HEK293T (cell line): ENCODE results near the gene RAE1.

Experiments used
- ARNT ChIP-seq: fragments of 450-650 bp; IDR thresholded peaks from 2 replicates; pipeline ENCODE4 v1.6.1; 2017; ENCODE audit warnings: mild to moderate bottlenecking
- BHLHE40 ChIP-seq: fragments of 450-650 bp; IDR thresholded peaks from 2 replicates; pipeline ENCODE4 v1.6.1; 2016; ENCODE audit warnings: mild to moderate bottlenecking, moderate library complexity, borderline replicate concordance
- CTBP1 ChIP-seq: fragments of 450-650 bp; IDR thresholded peaks from 2 replicates; pipeline ENCODE4 v1.6.1; 2016; ENCODE audit warnings: borderline replicate concordance
- ELF4 ChIP-seq: fragments of 450-650 bp; IDR thresholded peaks from 2 replicates; pipeline ENCODE4 v1.6.1; 2017; ENCODE audit warnings: antibody characterized with exemption
- FOXA1 ChIP-seq: fragments of 450-650 bp; IDR thresholded peaks from 2 replicates; pipeline ENCODE4 v1.6.1; 2016; ENCODE audit warnings: mild to moderate bottlenecking
- FOXK2 ChIP-seq: fragments of 450-650 bp; IDR thresholded peaks from 2 replicates; pipeline ENCODE4 v1.6.1; 2016; ENCODE audit warnings: mild to moderate bottlenecking
- FOXM1 ChIP-seq: fragments of 450-650 bp; IDR thresholded peaks from 2 replicates; pipeline ENCODE4 v1.6.1; 2017; ENCODE audit warnings: mild to moderate bottlenecking, borderline replicate concordance
- HDGF ChIP-seq: fragments of 450-650 bp; IDR thresholded peaks from 2 replicates; pipeline ENCODE4 v1.6.1; 2017; ENCODE audit warnings: antibody characterized with exemption, borderline replicate concordance
- L3MBTL2 ChIP-seq: fragments of 450-650 bp; conservative IDR thresholded peaks from 2 replicates; pipeline ENCODE4 v1.6.1; 2016; ENCODE audit warnings: mild to moderate bottlenecking
- PKNOX1 ChIP-seq: fragments of 450-650 bp; IDR thresholded peaks from 2 replicates; pipeline ENCODE4 v1.6.1; 2016
- SP1 ChIP-seq: fragments of 450-650 bp; IDR thresholded peaks from 2 replicates; pipeline ENCODE4 v1.6.1; 2017
- SUZ12 ChIP-seq: fragments of 450-650 bp; IDR thresholded peaks from 2 replicates; pipeline ENCODE4 v1.6.1; 2016; ENCODE audit warnings: mild to moderate bottlenecking
- TARDBP ChIP-seq: fragments of 450-650 bp; IDR thresholded peaks from 2 replicates; pipeline ENCODE4 v1.6.1; 2016
- ZNF384 ChIP-seq: fragments of 450-650 bp; IDR thresholded peaks from 2 replicates; pipeline ENCODE4 v1.6.1; 2016

GRCh38 chr20:57379263-57379647, 28.2 kb downstream of the RAE1 start:
- TF ChIP-seq HDGF (no peak), CTBP1 (no peak), ELF4 (no peak), ZNF384 (no peak), FOXM1 (no peak), TARDBP (no peak), FOXK2 (no peak), SP1 (no peak), FOXA1 (no peak), ARNT (no peak), SUZ12 (no peak), L3MBTL2 (no peak), PKNOX1 (no peak), BHLHE40 (no peak)
